H1 (cell line): ENCODE results near the gene SH3BP2. TPM values are rescaled to one million over a fixed set of nuclear protein-coding genes. Genes with fewer than 3 reads are reported as not detected.

Experiments used
- CTCF ChIA-PET: fragments of 300-600 bp; sonication (Branson Sonifier 250); formaldehyde crosslinking; loops from one replicate; lab custom pipeline; 2021; ENCODE audit not compliant: partially characterized antibody; lab: Charles Lee
- POLR2A ChIA-PET: fragments of 300-600 bp; sonication (Branson Sonifier 250); formaldehyde crosslinking; loops from one replicate; lab custom pipeline; 2021; ENCODE audit warnings: inconsistent platforms; ENCODE audit not compliant: partially characterized antibody; lab: Charles Lee
- DNase-seq, 2 experiments: peaks; one replicate each; pipeline versions ENCODE4 v3.0.0 to v3.0.0-alpha.2; 2010 to 2022; ENCODE audit warnings: low spot score in 2 of 2, low read depth in 1 of 2, mixed read lengths in 1 of 2
- FAIRE-seq: peaks from 2 replicates; lab custom pipeline; 2011; peaks lifted over from hg19 to GRCh38; lab: Jason Lieb, UNC
- H2AFZ ChIP-seq: 2 replicates; pipeline ENCODE4 v1.8.1; 2012; ENCODE audit warnings: low read length, inconsistent platforms
- H2AK5ac ChIP-seq: 2 replicates; pipeline ENCODE4 v1.6.1; 2013; ENCODE audit warnings: low read depth, low read length
- H2BK120ac ChIP-seq: replicated peaks from 2 replicates; pipeline ENCODE3; 2013; ENCODE audit warnings: low read depth, low read length, inconsistent platforms
- H2BK12ac ChIP-seq: 2 replicates; pipeline ENCODE4 v1.6.1; 2013; ENCODE audit warnings: low read depth, low read length
- H2BK15ac ChIP-seq: 2 replicates; pipeline ENCODE4 v1.6.1; 2013; ENCODE audit warnings: low read length
- H2BK20ac ChIP-seq: 2 replicates; pipeline ENCODE4 v1.6.1; 2013; ENCODE audit warnings: low read length
- H2BK5ac ChIP-seq: 2 replicates; pipeline ENCODE4 v1.6.1; 2013; ENCODE audit warnings: low read depth, low read length
- H3K14ac ChIP-seq: 2 replicates; pipeline ENCODE4 v1.6.1; 2013; ENCODE audit warnings: inconsistent platforms; ENCODE audit not compliant: insufficient read length
- H3K18ac ChIP-seq: 2 replicates; pipeline ENCODE4 v1.6.1; 2013; ENCODE audit warnings: low read length; ENCODE audit errors: extremely low read depth
- H3K23ac ChIP-seq: 2 replicates; pipeline ENCODE4 v1.6.1; 2013; ENCODE audit warnings: inconsistent platforms; ENCODE audit not compliant: insufficient read length
- H3K23me2 ChIP-seq: 2 replicates; pipeline ENCODE4 v1.6.1; 2013; ENCODE audit warnings: low read depth, low read length
- H3K27ac ChIP-seq: 2 replicates; pipeline ENCODE4 v1.6.1; 2011; ENCODE audit warnings: low read depth, low read length, inconsistent platforms
- H3K27me3 ChIP-seq, 4 experiments: replicated peaks in 1 of 4; 1 replicate in 1 of 4; 2 replicates in 3 of 4; pipeline versions ENCODE4 v1.6.1 to v1.8.1; 2011 to 2013; ENCODE audit warnings: low read length in 3 of 4, mild to moderate bottlenecking in 3 of 4, inconsistent platforms in 2 of 4, mixed read lengths in 2 of 4, moderate library complexity in 1 of 4; ENCODE audit not compliant: control insufficient read depth in 3 of 4, insufficient read depth in 3 of 4; ENCODE audit errors: extremely low read depth in 1 of 4
- H3K36me3 ChIP-seq, 4 experiments: 2 replicates each; pipeline versions ENCODE4 v1.6.1 to v1.8.1; 2011 to 2013; ENCODE audit warnings: mild to moderate bottlenecking in 4 of 4, low read length in 3 of 4, moderate library complexity in 2 of 4, control low read depth in 1 of 4, inconsistent platforms in 1 of 4; ENCODE audit not compliant: insufficient read depth in 4 of 4, control insufficient read depth in 2 of 4
- H3K4ac ChIP-seq: replicated peaks from 2 replicates; pipeline ENCODE3; 2013; ENCODE audit warnings: low read length, low read depth, mixed read lengths, inconsistent platforms; ENCODE audit not compliant: insufficient read length
- H3K4me1 ChIP-seq, 4 experiments: replicated peaks in 1 of 4; 1 replicate in 1 of 4; 2 replicates in 3 of 4; pipeline versions ENCODE4 v1.6.1 to v1.8.1; 2011 to 2013; ENCODE audit warnings: low read length in 3 of 4, inconsistent platforms in 2 of 4, mixed read lengths in 1 of 4; ENCODE audit not compliant: insufficient read depth in 4 of 4, control insufficient read depth in 3 of 4
- H3K4me2 ChIP-seq, 2 experiments: 2 replicates each; pipeline versions ENCODE4 v1.6.1 to v1.8.1; 2011 to 2013; ENCODE audit warnings: low read depth in 2 of 2, low read length in 2 of 2, control low read depth in 1 of 2, inconsistent platforms in 1 of 2, mild to moderate bottlenecking in 1 of 2; ENCODE audit not compliant: insufficient read depth in 1 of 2
- H3K4me3 ChIP-seq, 4 experiments: fragments of 200-600, 300-600 bp in 1 of 4; sonication (generic), shearing (Covaris generic), sonication (Bioruptor Twin) in 1 of 4; 2 replicates each; pipeline versions ENCODE4 v1.5.1 to v1.8.1; 2011 to 2016; ENCODE audit warnings: low read length in 4 of 4, low read depth in 3 of 4, control low read depth in 2 of 4, inconsistent platforms in 2 of 4, mild to moderate bottlenecking in 2 of 4, mixed read lengths in 1 of 4, moderate library complexity in 1 of 4; ENCODE audit not compliant: insufficient read depth in 2 of 4; ENCODE audit errors: extremely low read depth in 1 of 4
- H3K56ac ChIP-seq: replicated peaks from 2 replicates; pipeline ENCODE3; 2013; ENCODE audit warnings: low read depth, mild to moderate bottlenecking, mixed read lengths, low read length, inconsistent platforms; ENCODE audit not compliant: insufficient read length
- H3K79me1 ChIP-seq: 2 replicates; pipeline ENCODE4 v1.6.1; 2013; ENCODE audit warnings: low read depth, low read length, control low read depth
- H3K79me2 ChIP-seq, 2 experiments: 2 replicates each; pipeline versions ENCODE4 v1.6.1 to v1.8.1; 2012 to 2013; ENCODE audit warnings: low read length in 2 of 2, mild to moderate bottlenecking in 2 of 2, inconsistent platforms in 1 of 2; ENCODE audit not compliant: insufficient read depth in 2 of 2, control insufficient read depth in 1 of 2
- H3K9ac ChIP-seq, 4 experiments: replicated peaks in 1 of 4; 1 replicate in 1 of 4; 2 replicates in 3 of 4; pipeline versions ENCODE4 v1.6.1 to v1.8.1; 2011 to 2013; ENCODE audit warnings: low read depth in 3 of 4, low read length in 3 of 4, control low read depth in 2 of 4, mild to moderate bottlenecking in 2 of 4, moderate library complexity in 2 of 4, inconsistent platforms in 1 of 4; ENCODE audit errors: extremely low read depth in 1 of 4
- H3K9me3 ChIP-seq, 2 experiments: 2 replicates each; pipeline versions ENCODE4 v1.6.1 to v1.8.1; 2012 to 2013; ENCODE audit warnings: mild to moderate bottlenecking in 2 of 2, moderate library complexity in 2 of 2, control low read depth in 1 of 2, inconsistent platforms in 1 of 2, low read depth in 1 of 2, low read length in 1 of 2, mixed read lengths in 1 of 2; ENCODE audit not compliant: insufficient read depth in 2 of 2
- H4K20me1 ChIP-seq, 2 experiments: replicated peaks in 1 of 2; 2 replicates each; pipeline versions ENCODE3 to v1.8.1; 2011 to 2013; ENCODE audit warnings: inconsistent platforms in 2 of 2, low read length in 2 of 2, mild to moderate bottlenecking in 1 of 2; ENCODE audit not compliant: insufficient read depth in 2 of 2, control insufficient read depth in 1 of 2
- H4K5ac ChIP-seq: 2 replicates; pipeline ENCODE4 v1.6.1; 2013; ENCODE audit warnings: low read length, low read depth, mixed read lengths, inconsistent platforms; ENCODE audit not compliant: insufficient read length
- H4K8ac ChIP-seq: 2 replicates; pipeline ENCODE4 v1.8.0; 2013; ENCODE audit warnings: mild to moderate bottlenecking, moderate library complexity, low read length, inconsistent platforms; ENCODE audit not compliant: insufficient read depth; ENCODE audit errors: extremely low read depth
- H4K91ac ChIP-seq: replicated peaks from 2 replicates; pipeline ENCODE3; 2013; ENCODE audit warnings: low read length, mixed read lengths, inconsistent platforms; ENCODE audit not compliant: insufficient read length
- CBX5 ChIP-seq: fragments of 300-800, 300-1000 bp; sonication (generic); IDR thresholded peaks from 2 replicates; pipeline ENCODE4 v1.7.1; 2016; ENCODE audit warnings: antibody characterized with exemption, low read length, low read depth
- CREB1 ChIP-seq: IDR thresholded peaks from 2 replicates; pipeline ENCODE4 v1.6.1; 2012; ENCODE audit warnings: inconsistent platforms
- EZH2 ChIP-seq: fragments of 200-600 bp; sonication (generic); IDR thresholded peaks from 2 replicates; pipeline ENCODE4 v1.7.1; 2012; ENCODE audit warnings: low read depth, mild to moderate bottlenecking, moderate library complexity, low read length, inconsistent platforms; ENCODE audit not compliant: severe bottlenecking
- HDAC6 ChIP-seq: IDR thresholded peaks from one replicate; pipeline ENCODE4 v1.7.1; 2012; ENCODE audit warnings: low read depth, mild to moderate bottlenecking, inconsistent platforms, low read length, moderate library complexity
- KDM4A ChIP-seq: IDR thresholded peaks from one replicate; pipeline ENCODE4 v1.7.1; 2012; ENCODE audit warnings: low read depth, mild to moderate bottlenecking, moderate library complexity, low read length, inconsistent platforms; ENCODE audit not compliant: severe bottlenecking
- KDM5A ChIP-seq: fragments of 200-600 bp; IDR thresholded peaks from 2 replicates; pipeline ENCODE4 v1.7.1; 2012; ENCODE audit warnings: mild to moderate bottlenecking, low read length, inconsistent platforms, mixed read lengths
- NRF1 ChIP-seq: IDR thresholded peaks from 2 replicates; pipeline ENCODE4 v1.6.1; 2011; ENCODE audit warnings: mild to moderate bottlenecking, low read depth, low read length, improper control_type of control experiment
- RBBP5 ChIP-seq: IDR thresholded peaks from 2 replicates; pipeline ENCODE4 v1.7.1; 2012; ENCODE audit warnings: low read depth, mild to moderate bottlenecking, inconsistent platforms, low read length, moderate library complexity, borderline replicate concordance
- RFX5 ChIP-seq: IDR thresholded peaks from 2 replicates; pipeline ENCODE4 v1.6.1; 2011; ENCODE audit warnings: low read depth, low read length, improper control_type of control experiment, borderline replicate concordance
- SAP30 ChIP-seq: fragments of 300-600 bp; sonication (generic); IDR thresholded peaks from 2 replicates; pipeline ENCODE4 v1.7.1; 2012; ENCODE audit warnings: low read length, moderate library complexity, mild to moderate bottlenecking, inconsistent platforms; ENCODE audit not compliant: insufficient read depth, insufficient replicate concordance
- SP1 ChIP-seq: IDR thresholded peaks from 2 replicates; pipeline ENCODE4 v1.6.1; 2011; ENCODE audit warnings: low read depth, low read length
- SRF ChIP-seq: IDR thresholded peaks from 2 replicates; pipeline ENCODE4 v1.6.1; 2011; ENCODE audit warnings: mild to moderate bottlenecking, low read depth, low read length, moderate library complexity
- SUZ12 ChIP-seq: fragments of 200-600 bp; sonication (generic); IDR thresholded peaks from 2 replicates; pipeline ENCODE4 v1.6.1; 2012; ENCODE audit warnings: mild to moderate bottlenecking, inconsistent platforms, low read length, moderate library complexity, mixed read lengths
- TAF1 ChIP-seq: IDR thresholded peaks from 2 replicates; pipeline ENCODE4 v1.6.1; 2011; ENCODE audit warnings: mild to moderate bottlenecking, low read depth, low read length
- ZNF274 ChIP-seq: IDR thresholded peaks from 2 replicates; pipeline ENCODE4 v1.7.0; 2012; ENCODE audit warnings: low read length, borderline replicate concordance; ENCODE audit errors: extremely low read depth
- WGBS, 2 experiments: shearing (Covaris generic) in 1 of 2; methylation state at CpG; one replicate each; pipeline versions ENCODE4 v1.1.6 to v1.1.7; 2013 to 2015; ENCODE audit warnings: low lambda C conversion rate in 2 of 2, mixed read lengths in 2 of 2, inconsistent platforms in 1 of 2, low coverage in 1 of 2, missing lambda C conversion rate in 1 of 2; ENCODE audit not compliant: insufficient replicate concordance in 2 of 2, insufficient coverage in 1 of 2, insufficient read length in 1 of 2; ENCODE audit errors: extremely low coverage in 1 of 2, missing lambda C conversion rate in 1 of 2; 5-methylcytosine and 5-hydroxymethylcytosine counted together
- polyA plus RNA-seq, 7 experiments: library from polyadenylated mRNA; depleted of rRNA in 3 of 7; stranded (reverse) in 5 of 7; unstranded in 2 of 7; fragments of >200 nt in 5 of 7; fragments of 200-250 nt in 2 of 7; gene quantifications; 1 replicate in 5 of 7; 2 replicates in 1 of 7; 4 replicates in 1 of 7; pipeline versions ENCODE4 v1.2.1 to v1.2.3, GENCODE V29; 2011 to 2013; ENCODE audit warnings: missing spikeins in 2 of 7, mixed read lengths in 2 of 7
- total RNA-seq: library from RNA; stranded (reverse); fragmentation: NEBNext Ultra II Directional; extraction: Animal tissue kit (Norgen Biotek cat#: 25700); gene quantifications from 2 replicates; pipeline ENCODE4 v1.2.1, GENCODE V29; 2021

The SH3BP2 gene
- total and polyA plus RNA-seq, 2 of the 8 experiments (the other 6 are each of a cell fraction or from before 2014, with no cell fraction given) = 27.4 to 31.4 TPM

GRCh38 chr4:2859514-2859913, 66.6 kb downstream of the SH3BP2 start:
- Histone ChIP-seq H4K5ac (no peak overlapping the region), H2BK20ac (no peak overlapping the region), H3K4me3 (no peak overlapping the region), H4K91ac (no peak overlapping the region), H3K18ac (no peak overlapping the region), H3K4me2 (no peak overlapping the region), H2BK120ac (no peak overlapping the region), H2BK12ac (no peak overlapping the region), H3K27ac (no peak overlapping the region), H2AK5ac (no peak overlapping the region), H3K79me1 (peaks cover 6% of the 10 kb centered on the region; the same call in 1 of the 2 replicates), H3K56ac (no peak overlapping the region), H3K9me3 (no peaks in the 10 kb centered on the region), H3K23ac (no peak overlapping the region), H3K9ac (no peak overlapping the region), H3K4ac (no peak overlapping the region), H3K14ac (no peak overlapping the region), H4K8ac (no peak overlapping the region), H3K27me3 (no peaks in the 10 kb centered on the region), H3K79me2 (peaks cover 0 to 88% of the 10 kb centered on the region in 2 experiments; a peak in 3 of 4 replicates), H2AFZ (no peak overlapping the region), H3K36me3 (no peaks in the 10 kb centered on the region), H3K4me1 (peaks cover 6 to 20% (median 8%) of the 10 kb centered on the region in 4 experiments; a peak in 5 of 7 replicates), H4K20me1 (peaks cover 0 to 7% of the 10 kb centered on the region in 2 experiments), H2BK15ac (no peak overlapping the region), H3K23me2 (no peaks in the 10 kb centered on the region), H2BK5ac (no peak overlapping the region)
- DNase-seq (no peak), FAIRE-seq (no peak)
- POLR2A ChIA-PET = interaction anchor here (1.6 kb wide), 1 partner anchor 22 kb away, joined by 6 read pairs; no protein-coding TSS in a partner anchor
- 85% methylated on average over 3 of the region's 3 CpGs; no CpG with 5 or more reads in 1 of the 2 experiments for WGBS, 2 experiments
- CTCF ChIA-PET = interaction anchor here (1.1 to 1.4 kb wide), 2 partner anchors 95 to 96 kb away, joined by 3 to 5 read pairs; no protein-coding TSS in a partner anchor
- TF ChIP-seq HDAC6 (no peak), SAP30 (no peak), CREB1 (no peak), EZH2 (no peak), RFX5 (no peak), KDM5A (no peak), SRF (no peak), CBX5 (no peak), SP1 (no peak), TAF1 (no peak), SUZ12 (no peak), NRF1 (no peak), KDM4A (no peak), ZNF274 (no peak), RBBP5 (no peak)
